Measurements from ENCODE around the gene SPOCK1. TPM values are rescaled to one million over a fixed set of nuclear protein-coding genes. Genes with fewer than 3 reads are reported as not detected.

The SPOCK1 gene
- total and polyA plus RNA-seq, 2 of the 4 experiments (the other 2 are of a cell fraction) = 5.0 to 20.3 TPM

DNA sequence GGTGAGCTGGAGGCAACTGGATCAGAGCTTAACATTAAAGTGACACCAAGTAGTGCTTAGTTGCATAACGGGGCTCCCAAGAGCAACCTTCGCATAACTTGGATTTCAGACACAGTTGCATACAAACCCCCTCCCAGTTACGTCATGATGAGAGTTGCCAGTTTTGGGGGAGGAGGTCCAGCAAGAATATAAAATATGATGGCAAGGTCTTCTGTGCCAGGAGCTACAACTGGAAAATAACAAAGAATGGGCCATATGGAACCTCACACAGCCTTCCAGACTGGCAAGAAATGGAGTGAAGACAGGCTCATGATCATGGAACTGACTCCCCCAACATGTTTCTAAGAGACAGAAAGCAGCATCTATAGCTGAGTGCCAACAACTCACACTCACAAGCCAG lies 8.5 kb downstream of the SPOCK1 start:
- in situ Hi-C loops (cut with MboI; ENCODE audit: low sequenced_read_pairs) (loop anchor here (10.0 kb wide), 1 partner anchor 1246 kb away; no protein-coding TSS in a partner anchor), dilution Hi-C loops (cut with HindIII; ENCODE audit: low sequenced_read_pairs, unreplicated experiment) (no loop called here), intact Hi-C loops (cut with micrococcal nuclease) (no loop called here)
- H3K27ac ChIP-seq (ENCODE audit: insufficient read depth, low read length) = no peak overlapping the region
- H3K4me3 ChIP-seq (ENCODE audit: insufficient read depth, low read depth, low read length) = no peak overlapping the region
- no peaks in the 10 kb centered on the region; the same call in 1 of the 2 replicates for H3K9me1 ChIP-seq (ENCODE audit: insufficient read depth, low read length)
- H2AK9ac ChIP-seq (replicated peaks; ENCODE audit: low read depth, low read length, poor library complexity) = no peak overlapping the region
- no peaks in the 10 kb centered on the region for H3K27me3 ChIP-seq (ENCODE audit: control insufficient read depth, insufficient read depth, low read length)
- no peak overlapping the region for H3K18ac ChIP-seq (ENCODE audit: low read depth, low read length)
- ATAC-seq (ENCODE audit: low read depth) (no peak), DNase-seq (no peak)
- peaks cover 3% of the 10 kb centered on the region; the same call in 1 of the 2 replicates for H3K4me1 ChIP-seq (ENCODE audit: control insufficient read depth, insufficient read depth, low read length)
- H3K14ac ChIP-seq (replicated peaks; ENCODE audit: low read depth, low read length) = no peak overlapping the region
- H2BK120ac ChIP-seq (ENCODE audit: low read depth, low read length) = no peak overlapping the region
- H3K4me2 ChIP-seq (ENCODE audit: low read depth, low read length) = no peak overlapping the region
- CTCF ChIA-PET = interaction anchor here (1.2 kb wide), 1 partner anchor 98 kb away, joined by 3 read pairs; no protein-coding TSS in a partner anchor
- H4K20me1 ChIP-seq (ENCODE audit: insufficient read depth, low read length) = no peaks in the 10 kb centered on the region
- H3K23ac ChIP-seq (ENCODE audit: low read depth, low read length) = no peak overlapping the region
- no peak overlapping the region for H2AK5ac ChIP-seq (ENCODE audit: low read depth, low read length)
- H3K36me3 ChIP-seq (ENCODE audit: control insufficient read depth, insufficient read depth, low read length) = no peaks in the 10 kb centered on the region
- no peak overlapping the region for H2AFZ ChIP-seq (replicated peaks; ENCODE audit: low read length, poor library complexity)
- H3K9me3 ChIP-seq (ENCODE audit: control insufficient read depth, insufficient read depth, low read length) = no peaks in the 10 kb centered on the region
- no peak overlapping the region for H3K56ac ChIP-seq (ENCODE audit: extremely low read depth, insufficient read depth, low read length)
- H4K91ac ChIP-seq (ENCODE audit: insufficient read depth, low read depth, low read length) = no peak overlapping the region
- H4K8ac ChIP-seq (ENCODE audit: low read depth in 2 of 2, low read length in 2 of 2) = no peak overlapping the region
- no TSS peak for BruUV-seq (replicated peaks)
- POLR2A ChIA-PET (ENCODE audit: unreplicated experiment) = no interaction called here
- H3K4ac ChIP-seq (ENCODE audit: low read depth, low read length) = no peak overlapping the region
- no peak overlapping the region for H2BK15ac ChIP-seq (ENCODE audit: low read depth, low read length)
- no peak overlapping the region for H3K9ac ChIP-seq (ENCODE audit: low read depth, low read length)
- no peak overlapping the region for H4K5ac ChIP-seq (ENCODE audit: low read depth, low read length)
- no peak overlapping the region for H2BK20ac ChIP-seq (ENCODE audit: low read depth, low read length)
- H3K79me1 ChIP-seq (ENCODE audit: low read depth in 1 of 2, low read length in 2 of 2) = no peaks in the 10 kb centered on the region
- H2BK5ac ChIP-seq (ENCODE audit: low read depth, low read length, poor library complexity, severe bottlenecking) = no peak overlapping the region
- TF ChIP-seq RCOR1 (IDR thresholded peaks at IDR 0.05; ENCODE audit: insufficient replicate concordance, low read length) (no peak), MAFK (IDR thresholded peaks at IDR 0.05; ENCODE audit: low read depth, low read length) (no peak), SMC3 (IDR thresholded peaks at IDR 0.05; ENCODE audit: low read depth, low read length) (no peak), MAZ (IDR thresholded peaks at IDR 0.05; ENCODE audit: borderline replicate concordance, low read depth, low read length) (no peak), MXI1 (IDR thresholded peaks at IDR 0.05; ENCODE audit: borderline replicate concordance, low read depth, low read length) (no peak), BHLHE40 (IDR thresholded peaks at IDR 0.05; ENCODE audit: low read depth, low read length) (no peak), CEBPB (IDR thresholded peaks at IDR 0.05; ENCODE audit: low read depth, low read length) (no peak), RFX5 (IDR thresholded peaks at IDR 0.05; ENCODE audit: low read depth, low read length) (no peak), NFE2L2 (IDR thresholded peaks at IDR 0.05; ENCODE audit: low read depth, low read length) (no peak), CHD1 (IDR thresholded peaks at IDR 0.05; ENCODE audit: low read depth, low read length) (no peak), POLR2A (IDR thresholded peaks at IDR 0.05; ENCODE audit: low read depth, low read length) (no peak), FOS (IDR thresholded peaks at IDR 0.05; ENCODE audit: low read depth, low read length) (no peak)
- TF ChIP-seq, protein P1, sequence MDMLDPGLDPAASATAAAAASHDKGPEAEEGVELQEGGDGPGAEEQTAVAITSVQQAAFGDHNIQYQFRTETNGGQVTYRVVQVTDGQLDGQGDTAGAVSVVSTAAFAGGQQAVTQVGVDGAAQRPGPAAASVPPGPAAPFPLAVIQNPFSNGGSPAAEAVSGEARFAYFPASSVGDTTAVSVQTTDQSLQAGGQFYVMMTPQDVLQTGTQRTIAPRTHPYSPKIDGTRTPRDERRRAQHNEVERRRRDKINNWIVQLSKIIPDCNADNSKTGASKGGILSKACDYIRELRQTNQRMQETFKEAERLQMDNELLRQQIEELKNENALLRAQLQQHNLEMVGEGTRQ (IDR thresholded peaks at IDR 0.05; ENCODE audit: low read depth, low read length) = no peak
- TF ChIP-seq, protein P2, sequence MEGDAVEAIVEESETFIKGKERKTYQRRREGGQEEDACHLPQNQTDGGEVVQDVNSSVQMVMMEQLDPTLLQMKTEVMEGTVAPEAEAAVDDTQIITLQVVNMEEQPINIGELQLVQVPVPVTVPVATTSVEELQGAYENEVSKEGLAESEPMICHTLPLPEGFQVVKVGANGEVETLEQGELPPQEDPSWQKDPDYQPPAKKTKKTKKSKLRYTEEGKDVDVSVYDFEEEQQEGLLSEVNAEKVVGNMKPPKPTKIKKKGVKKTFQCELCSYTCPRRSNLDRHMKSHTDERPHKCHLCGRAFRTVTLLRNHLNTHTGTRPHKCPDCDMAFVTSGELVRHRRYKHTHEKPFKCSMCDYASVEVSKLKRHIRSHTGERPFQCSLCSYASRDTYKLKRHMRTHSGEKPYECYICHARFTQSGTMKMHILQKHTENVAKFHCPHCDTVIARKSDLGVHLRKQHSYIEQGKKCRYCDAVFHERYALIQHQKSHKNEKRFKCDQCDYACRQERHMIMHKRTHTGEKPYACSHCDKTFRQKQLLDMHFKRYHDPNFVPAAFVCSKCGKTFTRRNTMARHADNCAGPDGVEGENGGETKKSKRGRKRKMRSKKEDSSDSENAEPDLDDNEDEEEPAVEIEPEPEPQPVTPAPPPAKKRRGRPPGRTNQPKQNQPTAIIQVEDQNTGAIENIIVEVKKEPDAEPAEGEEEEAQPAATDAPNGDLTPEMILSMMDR (conservative IDR thresholded peaks at IDR 0.05; ENCODE audit: low read depth, low read length) = no peak
- TF ChIP-seq, protein P3, sequence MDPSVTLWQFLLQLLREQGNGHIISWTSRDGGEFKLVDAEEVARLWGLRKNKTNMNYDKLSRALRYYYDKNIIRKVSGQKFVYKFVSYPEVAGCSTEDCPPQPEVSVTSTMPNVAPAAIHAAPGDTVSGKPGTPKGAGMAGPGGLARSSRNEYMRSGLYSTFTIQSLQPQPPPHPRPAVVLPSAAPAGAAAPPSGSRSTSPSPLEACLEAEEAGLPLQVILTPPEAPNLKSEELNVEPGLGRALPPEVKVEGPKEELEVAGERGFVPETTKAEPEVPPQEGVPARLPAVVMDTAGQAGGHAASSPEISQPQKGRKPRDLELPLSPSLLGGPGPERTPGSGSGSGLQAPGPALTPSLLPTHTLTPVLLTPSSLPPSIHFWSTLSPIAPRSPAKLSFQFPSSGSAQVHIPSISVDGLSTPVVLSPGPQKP (IDR thresholded peaks at IDR 0.05; ENCODE audit: borderline replicate concordance, low read depth, low read length) = no peak
- no CpG with 5 or more reads among the region's 3 CpGs for WGBS, 2 experiments (ENCODE audit: extremely low coverage in 2 of 2, insufficient read length in 1 of 2)

All from IMR-90 (cell line).